NCI-H1436 treated with DMSO at 0.1 percent for 48 hours (cell line): ENCODE measurements around the gene USP47.

Source experiments
- DNase-seq: peaks from one replicate; lab custom pipeline; 2025; lab: John Stamatoyannopoulos, UW

The USP47 gene

GRCh38 chr11:12005061-12005460 lies 163.3 kb downstream of the USP47 start:
- no peak for DNase-seq

- no peak for DNase-seq
These were observed 163.7 kb downstream of the USP47 start for GRCh38 chr11:12005476-12005875.

GRCh38 chr11:12006552-12007229 lies 164.9 kb downstream of the USP47 start:
- no peak for DNase-seq

- no peak for DNase-seq
These were observed 165.4 kb downstream of the USP47 start for GRCh38 chr11:12007230-12007593.

GRCh38 chr11:12007769-12008737 lies 166.3 kb downstream of the USP47 start, which contains the start of gene DKK3:
Gene DKK3 (minus strand): TSS chr11:12008626. CDS start chr11:12008582, 44 bp downstream.
- DNase-seq = no peak
